ENCODE data around the gene LIN9.

- TF ChIP-seq, protein P1, sequence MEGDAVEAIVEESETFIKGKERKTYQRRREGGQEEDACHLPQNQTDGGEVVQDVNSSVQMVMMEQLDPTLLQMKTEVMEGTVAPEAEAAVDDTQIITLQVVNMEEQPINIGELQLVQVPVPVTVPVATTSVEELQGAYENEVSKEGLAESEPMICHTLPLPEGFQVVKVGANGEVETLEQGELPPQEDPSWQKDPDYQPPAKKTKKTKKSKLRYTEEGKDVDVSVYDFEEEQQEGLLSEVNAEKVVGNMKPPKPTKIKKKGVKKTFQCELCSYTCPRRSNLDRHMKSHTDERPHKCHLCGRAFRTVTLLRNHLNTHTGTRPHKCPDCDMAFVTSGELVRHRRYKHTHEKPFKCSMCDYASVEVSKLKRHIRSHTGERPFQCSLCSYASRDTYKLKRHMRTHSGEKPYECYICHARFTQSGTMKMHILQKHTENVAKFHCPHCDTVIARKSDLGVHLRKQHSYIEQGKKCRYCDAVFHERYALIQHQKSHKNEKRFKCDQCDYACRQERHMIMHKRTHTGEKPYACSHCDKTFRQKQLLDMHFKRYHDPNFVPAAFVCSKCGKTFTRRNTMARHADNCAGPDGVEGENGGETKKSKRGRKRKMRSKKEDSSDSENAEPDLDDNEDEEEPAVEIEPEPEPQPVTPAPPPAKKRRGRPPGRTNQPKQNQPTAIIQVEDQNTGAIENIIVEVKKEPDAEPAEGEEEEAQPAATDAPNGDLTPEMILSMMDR (IDR thresholded peaks at IDR 0.05; ENCODE audit: low read depth, low read length, poor library complexity, severe bottlenecking), result no peak
- TF ChIP-seq EZH2phosphoT487 (IDR thresholded peaks at IDR 0.05; ENCODE audit: borderline replicate concordance, low read length), result no peak
Measured at GRCh38 chr1:226357416-226357815, 48.5 kb upstream of the LIN9 start.
